Measurements from ENCODE around the gene CORO1C.
A peak's percentile ranks its signal among the peaks of the same experiment; 100 is the strongest.
"Not testable (repeated sequence)": the region's sequence is repeated elsewhere in the genome, so short reads cannot be mapped to it uniquely, and the experiment has no call there.

CORO1C gene

DNA sequence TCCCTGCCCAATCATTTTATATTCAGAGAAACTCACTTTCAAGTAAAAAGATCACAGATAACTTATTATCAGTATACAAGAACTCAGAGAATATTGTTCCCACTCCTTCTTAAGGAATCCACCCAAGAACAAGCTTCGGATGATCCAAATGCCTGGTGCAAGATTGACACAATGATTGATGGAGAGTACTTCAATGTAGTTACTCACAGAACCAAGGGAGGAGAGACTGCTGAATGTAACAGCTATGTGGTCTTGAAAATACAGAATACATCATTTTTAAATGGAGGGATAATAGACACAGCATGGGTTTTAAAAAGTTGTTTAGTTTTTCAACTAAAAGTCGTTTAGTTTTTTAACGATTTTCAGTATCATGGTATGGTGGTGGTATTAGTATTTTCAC lies 59.3 kb downstream of the CORO1C start:
- no peak for DNase-seq (ENCODE audit: low spot score)

DNA sequence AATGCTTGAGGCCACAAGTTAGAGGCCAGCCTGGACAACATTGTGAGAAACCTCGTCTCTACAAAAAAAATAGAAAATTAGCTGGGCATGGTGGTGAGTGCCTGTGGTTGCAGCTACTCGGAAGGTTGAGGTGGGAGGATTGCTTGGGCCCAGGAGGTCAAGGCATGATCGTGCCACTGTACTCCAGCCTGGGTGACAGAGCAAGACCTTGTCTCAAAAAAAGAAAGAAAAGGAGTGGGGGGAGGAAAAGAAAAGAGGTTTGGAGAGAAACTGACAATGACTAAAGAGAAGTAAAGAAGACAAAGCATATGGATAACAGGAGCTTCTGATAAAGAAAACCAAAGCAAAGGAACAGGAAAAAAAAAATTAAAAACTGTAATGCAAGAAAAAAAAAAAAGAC lies 60.2 kb downstream of the CORO1C start:
- DNase-seq (ENCODE audit: low spot score) = no peak

DNA sequence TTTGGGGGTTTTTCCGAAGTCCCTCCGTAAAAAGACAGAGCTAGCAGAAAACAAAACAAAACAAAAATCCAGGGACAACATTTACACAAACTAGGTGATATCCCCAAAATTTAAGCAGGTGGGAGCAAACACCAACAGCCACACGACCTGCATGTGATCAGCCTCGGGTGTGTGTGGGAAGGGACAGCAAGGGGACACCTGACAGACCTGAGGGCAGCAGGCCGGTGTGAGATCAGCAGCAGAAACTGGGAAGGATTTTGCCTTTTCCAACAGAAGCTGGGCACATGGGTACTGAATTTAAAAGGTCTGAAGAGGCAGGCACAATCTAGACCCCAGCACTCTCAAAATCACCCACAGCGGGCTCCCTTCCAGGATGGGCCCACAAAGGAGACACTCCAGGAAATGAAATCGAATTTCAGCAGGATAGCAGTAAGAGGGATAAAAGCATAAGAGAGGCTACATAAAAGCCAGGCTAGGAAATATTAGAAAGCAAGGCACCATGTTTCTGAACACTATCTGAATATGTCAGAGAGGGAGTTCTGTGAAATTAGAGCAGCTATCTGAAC lies 61.2 kb downstream of the CORO1C start:
- DNase-seq (ENCODE audit: low spot score) = no peak

DNA sequence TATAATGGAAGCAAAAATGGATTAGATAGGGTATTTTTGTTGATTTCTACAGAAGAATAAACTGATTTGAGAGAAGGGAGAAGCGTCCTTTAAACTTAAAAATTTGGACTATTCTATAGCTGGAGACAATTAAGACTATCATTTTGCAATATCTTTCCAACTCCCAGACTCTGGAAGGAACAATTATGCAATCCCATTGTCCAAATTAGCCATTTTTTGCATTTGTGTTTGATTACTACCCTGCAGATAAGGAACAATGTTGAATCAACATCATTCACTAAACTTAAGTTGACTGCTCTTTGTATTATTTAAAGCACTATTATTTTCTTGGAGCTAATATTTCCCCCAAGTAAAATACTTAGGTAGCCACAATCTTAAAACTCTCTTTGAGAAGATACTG lies 62.8 kb downstream of the CORO1C start:
- DNase-seq (ENCODE audit: low spot score) = no peak

DNA sequence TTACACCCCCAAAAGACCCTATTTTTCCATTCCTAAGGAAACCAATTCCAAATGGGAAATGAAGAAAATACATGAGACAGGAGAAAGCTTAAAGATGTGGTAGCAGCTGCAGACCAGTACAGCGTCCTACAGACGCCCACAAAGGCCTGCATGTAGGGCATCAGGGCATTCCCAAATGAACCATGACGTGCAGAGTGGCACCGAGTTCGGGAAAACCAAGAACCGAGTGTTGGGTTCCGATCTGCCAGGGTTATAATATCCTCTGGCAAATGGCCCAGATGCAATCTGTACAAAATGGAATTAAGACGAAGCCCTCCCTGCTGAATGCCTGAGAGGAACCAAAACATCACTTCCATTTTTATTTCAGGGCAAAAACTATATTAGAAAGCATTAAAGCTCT lies 63.3 kb downstream of the CORO1C start:
- no peak for DNase-seq (ENCODE audit: low spot score)

DNA sequence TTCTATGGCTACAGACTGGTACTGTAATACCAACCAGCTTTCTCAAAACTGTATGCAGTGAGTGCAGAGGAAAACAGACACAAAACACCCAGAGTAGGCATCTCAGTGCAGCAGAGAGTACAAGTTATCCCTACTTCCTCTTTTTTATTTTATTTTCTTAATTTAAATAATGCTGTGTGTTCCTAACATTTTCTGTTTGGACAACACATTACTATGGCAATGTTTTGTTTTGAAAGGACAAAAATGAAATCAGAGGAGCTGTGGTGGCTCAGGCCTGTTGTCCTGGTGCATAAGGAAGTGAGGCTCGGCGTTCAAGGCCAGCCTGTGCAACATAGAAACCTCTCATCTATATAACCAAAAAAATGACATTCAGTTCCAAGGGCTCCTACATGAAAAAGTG lies 64.0 kb downstream of the CORO1C start:
- no peak for DNase-seq (ENCODE audit: low spot score)

DNA sequence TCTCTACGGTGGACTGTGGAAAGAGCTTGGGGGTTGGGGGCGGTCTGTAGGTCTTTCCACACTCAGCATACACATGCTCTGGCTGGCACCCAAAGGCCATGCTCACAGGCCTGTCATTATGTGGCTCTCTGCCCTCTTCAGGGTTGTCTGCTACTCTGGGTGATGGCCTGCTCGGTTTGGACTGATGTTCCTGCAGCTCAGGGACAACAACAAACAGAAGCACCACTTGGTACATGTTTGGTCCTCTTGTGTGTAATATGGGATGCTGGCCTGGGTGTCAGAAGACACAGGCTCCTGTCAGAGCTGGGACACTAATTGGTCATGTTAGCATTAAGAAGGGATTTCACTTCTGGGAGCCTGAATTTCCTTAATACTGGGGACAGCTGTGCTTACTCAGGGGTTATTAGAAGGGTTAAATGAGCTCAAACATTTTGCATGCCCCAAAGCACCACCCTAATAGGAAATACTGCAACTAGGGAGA lies 64.9 kb downstream of the CORO1C start:
- DNase-seq (ENCODE audit: low spot score) = no peak

DNA sequence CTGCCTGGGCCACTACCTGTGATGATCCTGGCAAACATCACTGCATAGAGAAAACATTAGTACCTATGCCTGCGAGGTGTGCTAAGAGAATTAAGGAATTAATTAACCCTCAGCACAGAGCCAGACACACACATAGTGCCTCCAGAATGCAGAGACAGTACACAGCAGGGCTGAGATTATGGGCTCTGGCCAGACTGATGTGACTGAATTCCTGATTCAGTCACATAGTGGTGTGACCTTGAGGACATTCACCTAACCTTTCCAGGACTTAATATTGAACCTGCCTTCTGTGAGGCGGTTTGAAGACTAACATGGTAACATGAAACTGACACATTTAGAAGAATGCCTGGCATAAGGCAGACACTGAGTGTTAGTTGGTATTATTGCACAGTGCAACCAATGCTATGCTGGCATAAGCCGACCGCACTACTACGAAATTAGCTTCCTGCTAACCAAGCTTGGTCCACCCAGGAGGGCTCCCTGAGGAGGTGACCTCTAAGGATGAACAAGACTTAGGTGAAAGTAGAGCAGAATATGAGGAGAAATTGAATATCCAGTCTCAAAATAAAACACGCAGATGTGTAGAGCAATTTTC lies 65.6 kb downstream of the CORO1C start:
- no peak for DNase-seq (ENCODE audit: low spot score)

DNA sequence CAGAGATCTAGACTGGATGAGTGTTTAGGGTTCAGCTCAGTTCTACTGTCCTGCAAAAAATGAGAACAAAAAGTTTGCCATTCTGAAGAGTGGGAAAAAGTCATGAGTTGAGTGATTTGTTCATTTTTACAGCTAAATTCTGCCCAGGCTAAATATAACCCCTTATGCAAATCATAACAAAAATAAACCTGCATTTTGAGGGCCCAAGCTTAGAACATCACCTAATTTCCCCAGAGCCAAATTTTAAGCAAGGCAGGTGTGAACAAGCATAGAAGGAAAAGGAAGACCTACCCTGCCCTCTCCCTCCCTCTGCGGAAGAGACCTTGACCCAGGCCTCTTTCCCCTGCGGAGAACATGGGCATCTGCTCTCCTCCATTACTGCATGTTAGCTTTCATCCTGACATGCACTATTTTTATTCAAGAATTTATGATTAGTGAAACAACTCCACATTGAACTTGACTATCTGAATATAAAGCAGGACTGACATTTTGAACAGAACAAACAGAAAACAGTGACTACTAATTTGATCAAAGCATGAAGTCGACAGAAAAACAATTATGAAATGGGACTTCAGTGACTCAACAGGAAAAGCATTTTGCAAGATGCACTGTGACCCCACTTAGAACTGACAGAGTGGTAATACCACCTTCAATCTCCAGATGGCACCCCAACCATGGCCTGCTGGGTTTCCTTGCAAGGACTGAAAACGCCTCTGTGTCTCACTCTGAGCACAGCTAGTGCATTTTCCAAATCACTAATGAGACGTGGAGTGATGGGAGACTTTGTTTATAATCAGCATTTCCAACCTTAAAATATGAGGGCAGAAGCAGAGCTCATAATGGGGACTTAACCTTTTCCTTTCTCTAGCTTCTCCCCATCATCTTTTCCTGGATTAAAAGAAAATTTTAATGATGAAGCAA lies 66.7 kb downstream of the CORO1C start:
- DNase-seq (ENCODE audit: low spot score) = peak; percentile 83

DNA sequence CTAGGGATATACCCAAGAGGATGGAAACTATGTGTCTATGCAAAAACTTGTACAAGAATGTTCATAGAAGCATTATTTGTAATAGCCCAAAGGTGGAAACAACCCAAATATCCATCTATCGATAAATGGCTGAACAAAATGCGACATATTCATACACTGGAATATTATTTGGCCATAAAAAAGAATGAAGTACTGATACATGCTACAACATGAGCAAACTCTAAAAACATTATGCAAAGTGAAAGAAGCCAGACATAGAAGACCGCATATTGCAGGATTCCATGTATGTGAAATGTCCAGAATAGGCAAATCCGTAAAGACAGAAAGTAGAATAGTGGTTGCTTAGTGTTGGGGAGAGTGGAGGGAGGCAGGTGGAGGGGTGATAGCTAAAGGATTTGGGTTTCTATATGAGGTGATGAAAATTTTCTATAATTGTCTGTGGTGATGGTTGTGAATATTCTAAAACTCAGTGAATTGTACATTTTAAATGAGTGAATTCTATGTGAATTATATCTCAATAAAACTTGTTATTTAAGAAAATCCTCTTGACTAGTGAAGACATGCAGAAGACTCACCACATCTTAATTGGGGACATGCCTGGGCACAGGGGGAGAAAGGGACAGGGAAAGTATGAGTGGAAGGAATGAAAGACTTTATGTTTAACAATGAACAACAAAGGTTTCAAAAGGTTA lies 67.8 kb downstream of the CORO1C start:
- DNase-seq (ENCODE audit: low spot score) = no peak

DNA sequence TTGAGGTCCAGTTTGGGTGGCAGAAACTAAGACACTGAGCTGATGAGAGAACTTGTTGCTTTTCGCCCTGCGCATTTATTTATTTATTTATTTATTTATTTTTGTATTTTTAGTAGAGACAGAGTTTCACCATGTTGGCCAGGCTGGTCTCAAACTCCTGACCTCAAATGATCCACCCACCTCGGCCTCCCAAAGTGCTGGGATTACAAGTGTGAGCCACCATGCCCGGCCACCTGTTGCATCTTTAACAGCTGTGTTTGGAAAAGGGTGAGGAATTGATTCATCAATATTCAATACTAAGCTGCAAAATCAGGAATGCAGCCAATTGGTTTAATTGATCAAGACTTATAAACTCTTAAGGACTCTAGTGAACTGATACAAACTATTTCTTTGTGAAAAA lies 73.2 kb downstream of the CORO1C start:
- not testable (repeated sequence) for DNase-seq (ENCODE audit: low spot score)

DNA sequence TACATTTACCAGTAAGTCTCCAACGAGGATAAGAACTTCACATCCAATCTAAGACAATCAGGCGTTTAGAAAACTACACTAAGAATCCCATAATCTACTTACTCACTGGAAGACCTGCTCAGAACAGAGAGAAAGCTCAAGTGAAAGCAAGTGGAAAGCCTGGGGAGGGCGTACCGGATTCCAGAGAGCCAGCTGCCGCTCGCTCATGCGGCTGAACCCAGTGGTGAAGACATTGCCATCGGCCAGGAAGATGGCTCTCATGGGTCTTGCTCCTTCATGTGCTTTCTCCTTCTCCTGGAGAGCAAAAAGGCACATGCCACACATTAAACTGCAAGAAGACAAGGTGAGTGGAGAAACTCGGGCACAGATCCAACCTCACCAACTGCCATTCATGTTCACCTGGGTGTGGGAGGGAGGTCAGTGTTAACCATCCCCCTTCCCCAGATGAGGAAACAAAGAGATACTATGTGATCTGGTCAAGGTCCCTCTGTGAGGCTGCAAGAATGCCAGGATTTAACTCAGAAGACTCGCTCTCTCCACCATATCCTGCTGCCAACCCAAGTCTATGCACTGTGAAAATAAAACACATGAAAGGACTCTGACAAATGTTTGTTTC lies 74.1 kb downstream of the CORO1C start:
- DNase-seq (ENCODE audit: low spot score) = no peak

DNA sequence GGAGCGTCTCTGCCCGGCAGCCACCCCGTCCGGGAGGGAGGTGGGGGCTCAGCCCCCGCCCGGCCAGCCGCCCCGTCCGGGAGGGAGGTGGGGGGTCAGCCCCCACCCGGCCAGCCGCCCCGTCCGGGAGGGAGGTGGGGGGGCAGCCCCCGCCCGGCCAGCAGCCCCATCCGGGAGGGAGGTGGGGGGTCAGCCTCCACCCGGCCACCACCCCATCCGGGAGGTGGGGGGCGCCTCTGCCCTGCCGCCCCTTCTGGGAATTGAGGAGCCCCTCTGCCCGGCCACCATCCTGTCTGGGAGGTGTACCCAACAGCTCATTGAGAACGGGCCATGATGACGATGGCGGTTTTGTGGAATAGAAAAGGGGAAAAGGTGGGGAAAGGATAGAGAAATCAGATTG lies 75.1 kb downstream of the CORO1C start:
- DNase-seq (ENCODE audit: low spot score) = not testable (repeated sequence)

DNA sequence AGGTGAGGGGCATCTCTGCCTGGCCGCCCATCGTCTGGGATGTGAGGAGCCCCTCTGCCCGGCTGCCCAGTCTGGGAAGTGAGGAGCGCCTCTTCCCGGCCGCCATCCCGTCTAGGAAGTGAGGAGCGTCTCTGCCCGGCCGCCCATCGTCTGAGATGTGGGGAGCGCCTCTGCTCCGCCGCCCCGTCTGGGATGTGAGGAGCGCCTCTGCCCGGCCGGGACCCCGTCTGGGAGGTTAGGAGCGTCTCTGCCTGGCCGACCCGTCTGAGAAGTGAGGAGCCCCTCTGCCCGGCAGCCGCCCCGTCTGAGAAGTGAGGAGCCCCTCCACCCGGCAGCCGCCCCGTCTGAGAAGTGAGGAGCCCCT lies 75.5 kb downstream of the CORO1C start:
- not testable (repeated sequence) for DNase-seq (ENCODE audit: low spot score)

DNA sequence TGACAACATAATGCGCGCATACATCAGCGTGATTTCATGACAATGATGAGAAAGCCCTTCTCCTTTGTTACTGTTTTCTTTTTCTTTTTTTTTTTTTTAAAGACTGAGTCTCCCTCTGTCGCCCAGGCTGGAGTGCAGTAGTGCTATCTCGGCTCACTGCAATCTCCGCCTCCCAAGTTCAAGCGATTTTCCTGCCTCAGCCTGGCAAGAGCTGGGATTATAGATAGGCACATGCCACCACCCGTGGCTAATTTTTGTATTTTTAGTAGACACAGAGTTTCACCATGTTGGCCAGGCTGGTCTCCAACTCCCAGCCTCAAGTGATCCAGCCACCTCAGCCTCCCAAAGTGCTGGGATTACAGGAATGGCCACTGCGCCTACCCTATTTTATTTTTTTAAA lies 76.7 kb downstream of the CORO1C start:
- DNase-seq (ENCODE audit: low spot score) = not testable (repeated sequence)

DNA sequence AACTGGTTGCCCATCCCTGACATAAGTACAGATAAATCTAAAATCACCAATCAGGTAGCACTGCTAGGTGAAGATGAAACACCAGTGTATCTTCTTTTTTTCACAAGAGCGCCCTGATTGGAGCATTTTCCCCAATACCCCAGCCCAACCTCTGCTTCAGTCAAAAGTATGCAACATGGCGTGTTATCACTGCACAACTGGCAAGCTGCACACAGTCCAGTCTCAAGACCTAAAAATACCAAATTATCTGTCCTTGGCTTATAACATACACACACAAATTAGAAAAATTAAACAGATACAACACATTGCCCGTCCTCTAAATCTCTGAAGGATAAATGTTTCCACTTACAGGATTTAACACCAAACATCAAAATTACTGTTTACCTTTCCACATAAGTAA lies 77.4 kb downstream of the CORO1C start:
- no peak for DNase-seq (ENCODE audit: low spot score)

DNA sequence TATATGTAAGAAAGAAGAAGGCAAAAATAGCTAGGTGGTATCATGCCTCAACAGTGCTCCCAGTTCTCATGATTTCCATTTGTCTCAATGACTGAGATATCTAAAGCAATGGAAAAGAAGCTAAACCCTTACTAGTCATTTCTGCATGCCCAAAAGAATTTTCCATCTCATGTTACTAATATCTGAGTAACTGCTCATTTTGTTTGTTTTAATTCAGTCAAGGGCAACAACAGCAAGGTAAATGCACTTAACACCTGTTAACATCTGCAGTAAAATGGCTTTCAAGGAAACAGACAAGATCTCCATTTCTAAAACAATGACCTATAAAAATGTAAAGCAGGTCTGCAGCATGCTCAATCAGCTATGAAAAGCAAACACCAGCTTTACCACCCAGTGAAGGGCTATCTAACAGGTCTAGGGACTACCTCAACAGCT lies 78.2 kb downstream of the CORO1C start:
- DNase-seq (ENCODE audit: low spot score) = no peak

DNA sequence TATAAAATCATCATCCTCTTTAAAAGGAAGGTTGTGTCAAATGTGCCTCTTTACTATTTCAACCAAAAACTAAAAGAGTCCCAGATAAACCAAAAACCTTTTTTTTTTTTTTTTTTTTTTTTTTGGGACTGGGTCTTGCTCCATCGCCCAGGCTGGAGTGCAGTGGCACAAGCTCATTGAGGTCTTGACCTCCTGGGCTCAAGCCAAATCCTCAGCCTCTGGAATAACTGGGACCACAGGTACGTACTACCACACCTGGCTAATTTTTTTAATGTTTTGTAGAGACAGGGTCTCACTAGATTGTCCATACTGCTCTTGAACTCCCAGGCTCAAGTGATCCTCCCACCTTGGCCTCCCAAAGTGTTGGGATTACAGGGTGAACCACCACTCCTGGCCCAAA lies 81.2 kb downstream of the CORO1C start:
- DNase-seq (ENCODE audit: low spot score) = no peak

DNA sequence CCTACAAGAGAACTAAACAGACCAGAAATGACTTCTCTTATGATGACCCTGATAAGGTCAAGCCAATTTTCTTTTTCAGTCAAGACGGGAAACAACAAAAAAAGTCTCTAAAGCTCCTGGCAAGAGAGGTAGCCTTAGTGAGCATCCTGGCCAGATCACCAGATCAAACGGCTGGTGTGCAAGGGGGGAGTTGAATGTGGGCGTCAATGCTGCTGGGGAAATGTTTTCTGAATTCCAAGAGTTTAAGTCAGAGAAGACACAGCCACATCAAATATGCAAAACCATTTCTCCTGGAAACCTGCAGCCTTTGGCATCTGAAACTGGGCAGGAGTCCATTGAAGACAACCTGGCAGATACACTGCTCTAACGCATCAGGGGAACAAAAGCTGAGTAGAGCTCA lies 81.6 kb downstream of the CORO1C start:
- DNase-seq (ENCODE audit: low spot score) = no peak

DNA sequence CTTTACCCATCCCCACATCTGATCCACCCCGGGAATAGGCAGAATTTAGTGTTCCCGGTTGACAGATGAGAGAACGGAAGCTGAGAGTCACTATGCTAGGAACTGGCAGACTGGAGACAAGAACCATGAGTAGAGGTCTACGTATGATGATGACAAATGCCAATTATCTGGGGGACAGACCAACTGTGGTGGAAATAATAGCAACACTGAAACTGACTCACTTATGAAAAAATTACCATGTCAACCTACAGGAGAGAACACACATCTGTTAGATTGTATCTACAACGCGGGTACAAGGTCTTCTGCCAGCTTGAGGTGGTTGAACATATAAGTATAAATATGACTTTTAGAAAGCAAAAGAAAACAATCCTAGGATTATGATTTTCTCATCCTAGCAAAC lies 82.2 kb downstream of the CORO1C start:
- DNase-seq (ENCODE audit: low spot score) = no peak

DNA sequence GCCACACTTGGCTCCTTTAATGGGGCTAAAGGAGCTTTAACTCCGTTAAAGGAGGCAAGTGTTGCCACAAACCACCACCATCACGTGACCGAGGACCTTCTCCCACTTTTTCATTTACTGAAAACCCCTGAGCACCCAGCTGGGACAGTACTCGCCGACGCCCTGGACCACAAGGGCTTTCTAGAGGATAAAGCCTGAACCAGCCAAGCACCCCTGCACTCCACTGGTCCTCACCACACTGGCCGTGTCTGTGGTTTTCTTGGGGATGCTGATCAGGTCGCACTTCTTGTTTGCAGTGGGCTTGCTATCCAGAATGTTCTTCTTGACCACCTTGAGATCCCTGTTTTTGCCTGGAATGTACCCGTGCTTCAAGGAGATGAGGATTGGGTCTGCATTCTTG lies 82.9 kb downstream of the CORO1C start:
- no peak for DNase-seq (ENCODE audit: low spot score)

DNA sequence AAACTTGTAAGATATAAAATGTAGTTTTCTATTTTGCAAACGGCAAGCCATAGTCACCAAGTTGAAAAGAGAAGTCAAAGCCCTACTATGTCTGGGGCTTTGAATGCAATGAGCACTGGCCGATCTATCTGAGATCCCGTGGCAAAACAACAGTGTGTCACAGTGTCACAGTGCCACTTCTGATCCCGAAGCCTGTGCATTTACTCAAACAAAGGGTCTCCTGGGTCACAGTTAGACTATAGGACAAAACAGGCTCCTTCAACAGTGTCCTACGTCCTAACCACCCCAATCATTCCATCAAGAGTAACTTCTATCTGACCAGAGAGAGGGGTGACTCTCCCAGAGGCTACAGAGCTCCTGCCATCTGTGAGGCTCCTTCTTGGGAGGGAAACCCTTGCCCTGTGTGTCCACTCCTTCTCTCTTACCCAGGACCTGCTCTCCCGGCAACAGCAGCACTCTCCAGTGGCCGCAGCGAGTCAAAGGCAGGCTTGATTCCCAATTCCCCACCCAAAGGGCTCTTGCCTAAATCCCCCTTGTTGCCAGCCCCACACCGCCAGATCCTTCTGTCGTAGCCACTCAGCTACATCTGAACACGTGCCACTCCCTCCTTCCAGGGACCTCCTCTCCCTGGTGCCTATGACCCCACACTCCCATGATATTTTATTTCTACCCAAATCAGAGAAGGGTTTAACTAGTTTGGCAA lies 83.6 kb downstream of the CORO1C start:
- no peak for DNase-seq (ENCODE audit: low spot score)
